PFSK-1 (cell line): ENCODE measurements around the gene KCNJ8.

Experiments used
- FOXP2 ChIP-seq: optimal IDR thresholded peaks from 2 replicates; pipeline ENCODE3; 2011; ENCODE audit warnings: borderline replicate concordance, control low read depth, inconsistent platforms; ENCODE audit not compliant: insufficient read depth; ENCODE audit errors: extremely low read length, extremely low read depth
- POLR2AphosphoS5 ChIP-seq: IDR thresholded peaks from 2 replicates; pipeline ENCODE4 v1.6.1; 2012; ENCODE audit warnings: low read depth, mild to moderate bottlenecking, control low read depth, low read length, moderate library complexity
- SIN3A ChIP-seq: IDR thresholded peaks from 2 replicates; pipeline ENCODE4 v1.6.1; 2012; ENCODE audit warnings: mild to moderate bottlenecking, low read length, moderate library complexity, borderline replicate concordance; ENCODE audit not compliant: insufficient read depth
- TAF1 ChIP-seq: IDR thresholded peaks from 2 replicates; pipeline ENCODE4 v1.6.1; 2012; ENCODE audit warnings: low read length, control low read depth, borderline replicate concordance; ENCODE audit not compliant: insufficient read depth
- TF ChIP-seq, protein P1 (sequence below), 2 experiments: IDR thresholded peaks; 2 replicates each; pipeline versions ENCODE4 v1.6.1 to v1.8.0; 2011 to 2012; ENCODE audit warnings: low read depth in 2 of 2, low read length in 2 of 2, control low read depth in 1 of 2, inconsistent platforms in 1 of 2, mild to moderate bottlenecking in 1 of 2, moderate library complexity in 1 of 2; ENCODE audit not compliant: insufficient read depth in 1 of 2

GRCh38 chr12:21769307-21769706 is 5.2 kb downstream of the KCNJ8 start:
- TF ChIP-seq POLR2AphosphoS5: no peak
- TF ChIP-seq TAF1: no peak
- TF ChIP-seq, protein P1, sequence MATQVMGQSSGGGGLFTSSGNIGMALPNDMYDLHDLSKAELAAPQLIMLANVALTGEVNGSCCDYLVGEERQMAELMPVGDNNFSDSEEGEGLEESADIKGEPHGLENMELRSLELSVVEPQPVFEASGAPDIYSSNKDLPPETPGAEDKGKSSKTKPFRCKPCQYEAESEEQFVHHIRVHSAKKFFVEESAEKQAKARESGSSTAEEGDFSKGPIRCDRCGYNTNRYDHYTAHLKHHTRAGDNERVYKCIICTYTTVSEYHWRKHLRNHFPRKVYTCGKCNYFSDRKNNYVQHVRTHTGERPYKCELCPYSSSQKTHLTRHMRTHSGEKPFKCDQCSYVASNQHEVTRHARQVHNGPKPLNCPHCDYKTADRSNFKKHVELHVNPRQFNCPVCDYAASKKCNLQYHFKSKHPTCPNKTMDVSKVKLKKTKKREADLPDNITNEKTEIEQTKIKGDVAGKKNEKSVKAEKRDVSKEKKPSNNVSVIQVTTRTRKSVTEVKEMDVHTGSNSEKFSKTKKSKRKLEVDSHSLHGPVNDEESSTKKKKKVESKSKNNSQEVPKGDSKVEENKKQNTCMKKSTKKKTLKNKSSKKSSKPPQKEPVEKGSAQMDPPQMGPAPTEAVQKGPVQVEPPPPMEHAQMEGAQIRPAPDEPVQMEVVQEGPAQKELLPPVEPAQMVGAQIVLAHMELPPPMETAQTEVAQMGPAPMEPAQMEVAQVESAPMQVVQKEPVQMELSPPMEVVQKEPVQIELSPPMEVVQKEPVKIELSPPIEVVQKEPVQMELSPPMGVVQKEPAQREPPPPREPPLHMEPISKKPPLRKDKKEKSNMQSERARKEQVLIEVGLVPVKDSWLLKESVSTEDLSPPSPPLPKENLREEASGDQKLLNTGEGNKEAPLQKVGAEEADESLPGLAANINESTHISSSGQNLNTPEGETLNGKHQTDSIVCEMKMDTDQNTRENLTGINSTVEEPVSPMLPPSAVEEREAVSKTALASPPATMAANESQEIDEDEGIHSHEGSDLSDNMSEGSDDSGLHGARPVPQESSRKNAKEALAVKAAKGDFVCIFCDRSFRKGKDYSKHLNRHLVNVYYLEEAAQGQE (IDR thresholded peaks at IDR 0.05; ENCODE audit: insufficient read depth in 1 of 2, low read depth in 2 of 2, low read length in 2 of 2): no peak
- no peak for TF ChIP-seq SIN3A
- no peak for TF ChIP-seq FOXP2
